HFF-Myc (cell line): ENCODE results near the gene BMPER.
A peak's percentile ranks its signal among the peaks of the same experiment; 100 is the strongest.

Source experiments
- DNase-seq: peaks from one replicate; pipeline ENCODE4 v3.0.0-alpha.2; 2011; ENCODE audit warnings: low read depth; ENCODE audit errors: extremely low read depth
- H3K4me3 ChIP-seq: replicated peaks from 2 replicates; pipeline ENCODE4 v1.5.1; 2011; ENCODE audit warnings: low read depth, mild to moderate bottlenecking, control low read depth, low read length
- TF ChIP-seq, protein P1 (sequence below): IDR thresholded peaks from 2 replicates; pipeline ENCODE4 v1.5.1; 2012; ENCODE audit warnings: mild to moderate bottlenecking, low read depth, low read length, control low read depth; ENCODE audit errors: missing control alignments

BMPER gene

DNA sequence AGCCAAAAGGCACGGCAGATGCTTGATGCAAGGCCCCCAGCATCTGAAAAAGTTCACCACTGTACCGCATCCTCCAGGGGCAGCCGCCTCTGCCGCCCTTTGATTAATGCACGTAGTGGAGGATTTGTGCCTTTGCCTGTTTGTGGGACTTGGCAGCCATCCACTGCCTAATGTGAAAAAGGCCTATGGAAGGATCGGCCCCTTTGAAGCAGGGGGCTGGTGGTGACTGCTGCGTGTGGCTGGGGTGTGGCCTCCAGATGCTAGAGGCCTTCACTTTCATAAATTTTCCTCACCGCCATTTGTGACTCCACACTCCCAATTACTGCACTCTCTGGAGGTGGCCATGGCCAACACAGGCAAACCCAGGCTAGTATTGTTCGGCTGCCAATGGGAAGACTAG, 226.0 kb downstream of the BMPER start:
- no peak overlapping the region for H3K4me3 ChIP-seq
- TF ChIP-seq, protein P1, sequence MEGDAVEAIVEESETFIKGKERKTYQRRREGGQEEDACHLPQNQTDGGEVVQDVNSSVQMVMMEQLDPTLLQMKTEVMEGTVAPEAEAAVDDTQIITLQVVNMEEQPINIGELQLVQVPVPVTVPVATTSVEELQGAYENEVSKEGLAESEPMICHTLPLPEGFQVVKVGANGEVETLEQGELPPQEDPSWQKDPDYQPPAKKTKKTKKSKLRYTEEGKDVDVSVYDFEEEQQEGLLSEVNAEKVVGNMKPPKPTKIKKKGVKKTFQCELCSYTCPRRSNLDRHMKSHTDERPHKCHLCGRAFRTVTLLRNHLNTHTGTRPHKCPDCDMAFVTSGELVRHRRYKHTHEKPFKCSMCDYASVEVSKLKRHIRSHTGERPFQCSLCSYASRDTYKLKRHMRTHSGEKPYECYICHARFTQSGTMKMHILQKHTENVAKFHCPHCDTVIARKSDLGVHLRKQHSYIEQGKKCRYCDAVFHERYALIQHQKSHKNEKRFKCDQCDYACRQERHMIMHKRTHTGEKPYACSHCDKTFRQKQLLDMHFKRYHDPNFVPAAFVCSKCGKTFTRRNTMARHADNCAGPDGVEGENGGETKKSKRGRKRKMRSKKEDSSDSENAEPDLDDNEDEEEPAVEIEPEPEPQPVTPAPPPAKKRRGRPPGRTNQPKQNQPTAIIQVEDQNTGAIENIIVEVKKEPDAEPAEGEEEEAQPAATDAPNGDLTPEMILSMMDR: no peak
- DNase-seq: peak; percentile 33

DNA sequence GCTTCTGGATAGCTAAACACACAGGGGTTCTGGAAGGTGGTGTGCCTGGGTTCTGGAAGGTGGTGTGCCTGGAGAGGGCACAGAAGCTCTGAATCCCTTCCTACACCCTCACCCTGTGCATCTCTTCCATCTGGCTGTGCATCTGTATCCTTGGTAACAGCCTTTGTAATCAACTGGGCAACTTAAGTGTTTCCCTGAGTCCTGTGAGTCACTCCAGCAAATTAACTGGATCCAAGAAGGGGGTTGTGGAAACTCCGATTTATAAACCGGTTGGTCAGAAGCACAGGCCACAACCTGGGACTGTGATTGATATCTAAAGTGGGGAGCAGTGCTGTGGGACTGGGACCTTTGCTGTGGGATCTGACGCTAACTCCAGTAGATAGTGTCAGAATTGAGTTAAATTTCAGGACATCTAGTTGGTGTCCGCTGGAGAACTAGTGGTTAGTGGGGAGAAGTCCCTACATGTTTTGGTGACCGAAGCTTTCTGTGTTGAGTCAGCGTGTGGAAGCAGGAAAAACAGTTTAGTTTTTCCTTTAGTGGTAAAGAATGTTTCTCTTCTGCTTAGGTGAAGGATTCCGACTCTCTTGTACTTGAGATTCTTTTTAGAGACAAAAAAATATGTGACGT, 228.1 kb downstream of the BMPER start:
- H3K4me3 ChIP-seq: no peak overlapping the region
- peak; percentile 84 for DNase-seq
- TF ChIP-seq, protein P1: no peak

DNA sequence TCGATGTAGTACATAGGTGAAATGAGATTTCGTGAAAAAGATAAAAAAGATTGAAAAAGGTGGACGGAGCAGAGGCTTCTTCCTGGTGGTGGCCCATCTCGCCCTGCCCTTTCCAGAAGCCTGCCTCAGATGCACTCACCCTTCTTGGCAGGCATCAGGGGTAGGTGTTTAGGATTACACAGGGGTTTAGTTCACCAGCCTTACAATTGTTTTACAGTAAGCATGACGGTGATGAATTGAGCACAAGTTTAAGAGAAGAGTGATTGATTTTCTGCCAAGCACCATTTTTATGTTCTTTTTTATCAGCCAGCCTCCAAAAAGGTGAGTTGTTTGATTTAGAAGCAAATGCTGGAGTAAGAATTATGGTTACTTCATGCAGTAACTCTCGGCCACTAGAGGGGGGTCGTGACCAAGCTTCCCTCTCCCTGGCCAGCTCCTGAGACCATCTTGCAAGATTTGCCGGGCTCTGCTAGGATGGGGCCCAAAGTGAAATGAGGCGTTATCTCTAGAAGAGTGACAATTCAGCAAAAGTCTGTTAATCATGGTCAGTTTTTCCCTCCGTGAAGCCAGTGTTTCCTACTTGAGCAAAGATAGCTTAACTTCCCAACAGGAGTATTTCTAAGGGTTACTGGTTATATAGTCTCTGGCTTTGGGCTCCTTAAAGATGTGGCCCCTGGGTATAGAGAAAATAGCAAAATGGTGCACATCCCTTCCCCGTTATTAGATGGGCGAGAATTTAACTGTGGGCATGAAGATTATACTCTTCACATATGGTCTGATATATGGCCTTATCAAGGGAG, 228.8 kb downstream of the BMPER start:
- DNase-seq: peak; percentile 66
- TF ChIP-seq, protein P1: peak; percentile 89
- H3K4me3 ChIP-seq: no peak overlapping the region

DNA sequence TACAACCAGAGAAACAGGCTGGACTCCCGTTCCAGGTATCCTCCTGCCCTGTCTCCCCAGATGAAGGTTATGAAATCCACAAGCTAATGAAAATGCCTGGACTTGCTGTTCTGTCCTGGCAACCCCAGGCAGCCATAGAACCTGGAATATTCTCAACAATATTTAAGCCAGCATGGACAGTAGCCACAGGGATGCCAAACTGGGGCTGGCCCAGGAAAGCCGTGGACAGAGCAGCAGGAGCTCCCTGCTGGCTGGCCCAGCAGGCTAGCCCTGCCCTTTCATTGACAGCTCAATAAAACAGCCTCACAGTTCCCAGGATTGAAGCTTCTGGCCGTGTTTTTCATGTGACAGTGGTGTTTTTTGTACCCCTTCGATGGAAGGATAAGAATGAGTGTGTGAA, 230.6 kb downstream of the BMPER start:
- TF ChIP-seq, protein P1: no peak
- no peak for DNase-seq
- H3K4me3 ChIP-seq: no peak overlapping the region

DNA sequence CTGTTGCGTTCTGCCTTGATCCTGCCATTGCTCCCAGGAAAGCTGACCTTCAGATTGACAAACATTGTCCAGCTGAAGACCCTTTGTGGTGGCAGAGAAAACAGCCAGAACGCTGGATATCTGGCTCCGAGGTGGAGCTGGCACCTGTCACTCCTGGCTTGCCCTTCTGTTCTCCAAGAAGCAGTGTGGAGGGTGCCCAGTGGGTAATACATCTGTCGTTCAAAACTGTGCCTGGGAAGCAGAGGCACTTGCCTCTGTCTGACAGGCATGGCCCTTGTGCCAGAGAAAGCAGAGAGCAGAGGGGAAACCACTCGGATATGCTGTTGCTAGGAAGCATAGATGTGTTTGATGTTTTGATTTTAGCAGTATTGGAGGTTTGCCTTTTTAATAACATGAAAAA, 231.4 kb downstream of the BMPER start:
- TF ChIP-seq, protein P1: no peak
- no peak overlapping the region for H3K4me3 ChIP-seq
- no peak for DNase-seq

DNA sequence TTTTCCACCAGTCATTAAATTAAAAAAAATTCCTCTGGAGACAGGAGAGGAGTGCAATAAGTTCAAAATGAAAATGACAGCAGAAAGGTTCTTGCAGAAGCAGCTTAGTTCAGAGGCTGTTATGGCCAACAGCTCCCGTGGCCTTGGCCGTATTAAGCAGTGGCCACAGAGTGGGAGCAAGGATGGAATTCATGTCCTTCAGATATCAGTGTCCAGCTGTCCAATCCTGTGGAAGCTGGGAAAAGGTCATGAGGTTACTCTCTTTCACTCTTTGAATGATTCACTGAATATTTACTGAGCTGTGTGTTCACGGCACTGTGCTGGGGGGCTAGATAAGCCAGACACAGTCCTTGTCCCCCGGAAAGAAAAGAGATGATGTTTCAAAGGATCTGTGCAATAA, 231.8 kb downstream of the BMPER start:
- TF ChIP-seq, protein P1: no peak
- no peak for DNase-seq
- H3K4me3 ChIP-seq: no peak overlapping the region
